Body of pancreas (tissue), 4 donors: Measurements from ENCODE around the gene RRM1.

Source experiments
- CTCF ChIP-seq, 7 experiments: fragments of 450-650 bp in 4 of 7; fragments of 200-600 bp in 3 of 7; sonication (generic) in 3 of 7; IDR thresholded peaks; one replicate each; pipeline ENCODE4 v1.5.1; 2016 to 2019; ENCODE audit warnings: antibody characterized with exemption in 7 of 7
- POLR2A ChIP-seq, 3 donors: fragments of 450-650 bp; IDR thresholded peaks; one replicate each; pipeline ENCODE4 v1.6.1; 2016; ENCODE audit warnings: antibody characterized with exemption in 3 of 3, mild to moderate bottlenecking in 2 of 3

GRCh38 chr11:4087551-4087950 is 7.0 kb upstream of the RRM1 start:
- TF ChIP-seq CTCF (IDR thresholded peaks at IDR 0.05) = no peak
- no peak for TF ChIP-seq POLR2A (IDR thresholded peaks at IDR 0.05)
